ENCODE measurements around the gene SGCG.

SGCG gene

DNA sequence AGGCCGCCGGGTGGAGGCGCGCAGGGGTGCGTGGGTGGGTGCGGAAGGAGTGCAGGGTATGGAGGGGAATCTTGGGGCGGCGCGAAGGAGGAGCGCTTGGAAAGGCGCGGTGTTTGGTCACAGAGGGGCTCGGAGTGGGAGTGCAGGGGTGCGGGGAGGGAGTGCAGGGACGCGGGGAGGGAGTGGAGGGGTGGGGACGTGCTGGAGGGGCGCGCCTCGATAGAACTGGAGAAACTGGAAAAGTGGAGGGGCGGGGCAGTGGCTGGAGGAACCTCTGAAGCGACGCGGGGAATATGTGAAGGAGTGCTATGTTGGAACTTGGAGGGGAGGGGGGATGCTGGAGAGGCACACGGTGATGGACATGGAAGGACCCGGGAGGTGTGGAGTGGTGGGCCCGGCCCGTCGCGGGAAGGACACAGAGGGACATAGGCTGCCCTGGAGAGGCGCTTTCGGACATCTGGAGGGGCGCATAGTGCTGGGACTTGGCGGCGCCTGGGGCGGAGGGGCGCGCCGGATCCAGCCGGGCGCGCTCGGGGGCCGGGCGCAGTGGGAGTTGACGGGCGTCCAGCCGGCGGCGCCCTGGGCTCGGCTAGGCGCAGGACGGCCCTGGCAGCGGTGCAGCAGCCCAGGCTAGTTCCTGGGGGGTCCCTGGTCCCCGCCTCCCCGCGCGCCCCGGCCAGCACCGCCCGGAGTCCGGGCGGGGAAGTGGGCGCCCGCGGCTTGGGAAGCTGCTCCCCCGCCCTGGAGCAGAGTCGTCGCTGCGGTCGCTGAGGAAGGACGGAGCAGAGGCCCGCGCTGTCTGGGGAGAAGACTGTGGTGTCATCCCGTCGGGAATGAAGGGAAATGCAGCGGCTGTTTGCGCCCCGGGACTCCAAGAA lies 20.8 kb upstream of the SGCG start:
- Histone ChIP-seq H3K36me3 (ENCODE audit: control insufficient read depth, insufficient read depth, low read length, severe bottlenecking) (no peaks in the 10 kb centered on the region), H3K9me3 (ENCODE audit: control insufficient read depth, low read length) (no peaks in the 10 kb centered on the region), H3K9ac (ENCODE audit: low read length) (no peak overlapping the region), H3K4me3 (ENCODE audit: low read length) (peak overlapping the region; percentile 68), H3K4me1 (ENCODE audit: control insufficient read depth, insufficient read depth, low read length) (peaks cover 3% of the 10 kb centered on the region), H3K27me3 (replicated peaks; ENCODE audit: control insufficient read depth, insufficient read depth, low read length) (peaks cover 24% of the 10 kb centered on the region)
- no peak for DNase-seq (ENCODE audit: low read depth)

DNA sequence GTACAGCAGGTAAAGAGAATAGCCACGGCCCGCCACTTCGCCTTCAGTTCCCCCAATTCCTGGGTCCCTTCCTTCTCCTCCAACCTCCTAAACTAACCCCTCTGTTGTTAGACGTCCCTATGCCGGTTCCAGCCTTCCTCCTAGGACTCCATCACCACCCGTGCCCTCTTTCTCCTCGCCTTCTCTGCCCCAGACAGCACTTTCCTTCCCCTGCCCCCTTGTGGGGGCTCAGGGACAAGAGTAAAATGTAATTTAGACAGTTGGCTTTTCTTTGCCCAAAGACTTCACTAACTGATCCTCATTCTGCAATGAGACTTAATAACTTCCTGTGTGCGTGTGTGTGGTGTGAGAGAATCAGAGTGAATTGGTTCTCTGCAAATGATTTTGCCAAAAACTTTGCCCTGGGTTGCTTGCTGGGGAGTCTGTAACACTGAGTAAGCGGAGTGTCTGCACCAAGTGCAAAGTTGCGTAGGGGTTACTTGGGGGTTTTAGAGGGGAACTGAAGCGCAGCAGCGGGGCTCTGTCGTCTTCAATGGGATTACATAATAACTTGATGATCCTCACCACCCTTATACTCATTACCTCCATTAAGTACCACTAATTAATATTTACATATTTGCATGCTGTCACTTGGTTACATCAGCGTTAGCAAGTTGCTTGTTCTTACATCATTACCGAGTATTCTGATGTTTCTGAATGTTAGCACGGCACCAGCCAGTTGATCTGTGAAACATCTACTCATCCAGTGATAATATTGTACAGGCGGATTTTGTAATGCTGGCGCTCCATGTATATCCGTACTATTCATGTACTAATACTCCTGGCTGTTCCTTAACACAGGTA lies 19.9 kb upstream of the SGCG start:
- H3K9me3 ChIP-seq (ENCODE audit: control insufficient read depth, low read length), result peaks cover 1% of the 10 kb centered on the region
- H3K27me3 ChIP-seq (replicated peaks; ENCODE audit: control insufficient read depth, insufficient read depth, low read length), result peaks cover 24% of the 10 kb centered on the region
- DNase-seq (ENCODE audit: low read depth), result no peak

DNA sequence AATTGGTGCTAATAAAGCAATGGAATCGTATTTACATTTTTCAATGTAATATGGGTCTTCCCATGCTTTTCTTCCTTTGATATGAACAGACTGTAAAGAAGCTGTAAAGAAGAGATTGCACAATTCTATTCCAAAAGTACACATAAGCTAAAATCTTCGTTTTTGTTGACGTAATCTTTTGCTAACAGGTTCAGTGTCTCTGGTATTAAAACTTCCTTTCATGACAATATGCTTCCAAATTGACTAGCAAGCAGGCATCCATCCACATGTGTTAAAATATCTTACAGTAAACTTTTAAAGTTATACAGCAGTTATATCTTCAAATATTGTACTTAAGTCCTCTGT lies 19.3 kb upstream of the SGCG start:
- Histone ChIP-seq H3K4me1 (ENCODE audit: control insufficient read depth, insufficient read depth, low read length) (peaks cover 3% of the 10 kb centered on the region), H3K9me3 (ENCODE audit: control insufficient read depth, low read length) (peaks cover 3% of the 10 kb centered on the region), H3K27me3 (replicated peaks; ENCODE audit: control insufficient read depth, insufficient read depth, low read length) (peaks cover 24% of the 10 kb centered on the region), H3K9ac (ENCODE audit: low read length) (no peak overlapping the region), H3K36me3 (ENCODE audit: control insufficient read depth, insufficient read depth, low read length, severe bottlenecking) (no peaks in the 10 kb centered on the region), H3K4me3 (ENCODE audit: low read length) (no peak overlapping the region)
- no peak for DNase-seq (ENCODE audit: low read depth)

More for the DNA sequence above, 19.9 kb upstream of the SGCG start:
- Histone ChIP-seq H3K9ac (ENCODE audit: low read length) (no peak overlapping the region), H3K4me1 (ENCODE audit: control insufficient read depth, insufficient read depth, low read length) (peaks cover 3% of the 10 kb centered on the region), H3K4me3 (ENCODE audit: low read length) (peak overlapping the region; percentile 44), H3K36me3 (ENCODE audit: control insufficient read depth, insufficient read depth, low read length, severe bottlenecking) (no peaks in the 10 kb centered on the region)

DNA sequence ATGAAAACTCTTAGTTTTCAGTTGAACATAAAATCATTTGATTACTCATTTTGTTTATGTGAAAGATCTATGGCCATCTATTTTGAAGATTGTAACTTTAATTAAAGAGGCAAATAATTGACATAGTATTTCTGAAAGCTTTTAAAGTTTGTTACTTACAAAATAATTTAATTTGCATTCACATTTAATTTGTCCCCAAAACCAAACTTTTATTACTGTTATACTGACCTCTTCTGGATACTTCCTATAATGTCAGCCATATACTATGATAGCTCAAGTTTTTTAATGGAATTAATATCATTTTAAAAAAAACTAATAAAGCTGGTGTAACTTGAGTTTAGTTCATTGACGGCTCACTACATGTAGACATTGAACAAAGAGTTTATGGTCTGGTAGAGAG lies 4.9 kb upstream of the SGCG start:
- peak; percentile 46 for DNase-seq (ENCODE audit: low read depth)
- Histone ChIP-seq H3K4me3 (ENCODE audit: low read length) (no peak overlapping the region), H3K36me3 (ENCODE audit: control insufficient read depth, insufficient read depth, low read length, severe bottlenecking) (no peaks in the 10 kb centered on the region), H3K9ac (ENCODE audit: low read length) (no peak overlapping the region), H3K27me3 (replicated peaks; ENCODE audit: control insufficient read depth, insufficient read depth, low read length) (no peaks in the 10 kb centered on the region), H3K4me1 (ENCODE audit: control insufficient read depth, insufficient read depth, low read length) (peaks cover 7% of the 10 kb centered on the region), H3K9me3 (ENCODE audit: control insufficient read depth, low read length) (no peaks in the 10 kb centered on the region)

DNA sequence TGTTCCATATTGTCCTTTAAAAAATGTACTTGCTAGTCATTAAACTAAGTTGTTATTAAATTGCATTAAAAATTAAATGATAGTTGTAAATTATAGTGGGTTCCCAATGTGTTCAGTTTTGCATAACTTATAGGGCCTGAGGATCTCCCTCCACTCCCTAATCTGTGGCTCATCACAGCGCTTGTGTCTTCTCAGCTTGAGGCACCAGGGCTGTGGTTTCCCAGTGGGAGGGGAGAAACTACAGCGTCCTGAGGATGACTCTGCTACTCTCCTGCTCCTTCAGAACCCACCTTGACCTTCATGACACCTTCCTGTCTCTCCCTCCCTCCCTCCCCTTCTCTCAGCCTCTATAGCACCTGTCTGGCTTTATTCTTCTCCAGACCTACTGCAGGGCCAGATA lies 1.4 kb downstream of the SGCG start:
- peak overlapping the region; percentile 67 for H3K4me3 ChIP-seq (ENCODE audit: low read length)
- H3K36me3 ChIP-seq (ENCODE audit: control insufficient read depth, insufficient read depth, low read length, severe bottlenecking), result no peaks in the 10 kb centered on the region

DNA sequence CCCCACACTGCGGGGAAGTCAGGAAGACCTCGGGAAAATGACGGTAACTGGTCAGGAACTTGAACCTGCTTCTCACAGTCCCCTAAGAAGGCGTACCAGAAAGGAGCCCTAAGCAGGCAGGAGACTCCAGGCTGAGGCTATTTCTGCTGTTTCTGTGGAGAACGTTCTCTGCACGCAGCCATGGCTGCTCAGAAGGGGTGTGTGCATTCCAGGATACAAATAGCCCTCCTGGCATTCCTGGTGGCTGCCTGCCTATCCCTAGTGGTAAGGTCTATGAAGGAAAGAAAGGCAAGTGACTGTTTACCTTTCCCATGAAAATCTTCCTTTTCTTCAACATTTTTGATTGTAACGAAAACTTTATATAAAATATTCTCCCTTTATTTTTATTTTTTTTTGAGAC lies 2.5 kb downstream of the SGCG start:
- Histone ChIP-seq H3K9me3 (ENCODE audit: control insufficient read depth, low read length) (no peaks in the 10 kb centered on the region), H3K27me3 (replicated peaks; ENCODE audit: control insufficient read depth, insufficient read depth, low read length) (no peaks in the 10 kb centered on the region), H3K4me1 (ENCODE audit: control insufficient read depth, insufficient read depth, low read length) (peaks cover 14% of the 10 kb centered on the region), H3K9ac (ENCODE audit: low read length) (no peak overlapping the region), H3K4me3 (ENCODE audit: low read length) (no peak overlapping the region), H3K36me3 (ENCODE audit: control insufficient read depth, insufficient read depth, low read length, severe bottlenecking) (no peaks in the 10 kb centered on the region)
- no peak for DNase-seq (ENCODE audit: low read depth)

More for the DNA sequence above, 1.4 kb downstream of the SGCG start:
- no peaks in the 10 kb centered on the region for H3K27me3 ChIP-seq (replicated peaks; ENCODE audit: control insufficient read depth, insufficient read depth, low read length)
- no peaks in the 10 kb centered on the region for H3K9me3 ChIP-seq (ENCODE audit: control insufficient read depth, low read length)
- DNase-seq (ENCODE audit: low read depth), result no peak
- H3K9ac ChIP-seq (ENCODE audit: low read length), result no peak overlapping the region
- H3K4me1 ChIP-seq (ENCODE audit: control insufficient read depth, insufficient read depth, low read length), result peaks cover 14% of the 10 kb centered on the region

DNA sequence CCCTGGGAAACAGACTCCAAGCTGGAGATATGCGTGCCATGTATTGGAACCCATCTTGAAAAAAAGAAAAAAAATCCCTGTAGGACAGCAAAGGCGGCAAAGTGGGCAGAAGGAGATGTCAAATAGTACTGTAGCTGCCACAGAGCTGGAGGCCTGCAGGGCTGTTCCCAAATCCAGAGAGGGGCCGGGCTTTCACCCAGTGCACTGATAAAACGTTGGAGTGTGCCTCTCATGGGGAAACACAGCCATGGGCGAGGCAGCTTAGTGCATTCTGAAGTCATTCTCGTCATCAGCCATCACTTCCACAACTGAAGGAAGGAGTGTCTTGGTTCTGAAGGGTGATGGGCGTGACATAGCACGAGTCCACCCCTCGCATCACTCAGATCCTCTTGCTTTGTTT lies 4.8 kb downstream of the SGCG start:
- no peak overlapping the region for H3K9ac ChIP-seq (ENCODE audit: low read length)
- no peaks in the 10 kb centered on the region for H3K36me3 ChIP-seq (ENCODE audit: control insufficient read depth, insufficient read depth, low read length, severe bottlenecking)
- DNase-seq (ENCODE audit: low read depth), result no peak
- H3K27me3 ChIP-seq (replicated peaks; ENCODE audit: control insufficient read depth, insufficient read depth, low read length), result no peaks in the 10 kb centered on the region
- peaks cover 10% of the 10 kb centered on the region for H3K4me1 ChIP-seq (ENCODE audit: control insufficient read depth, insufficient read depth, low read length)
- no peak overlapping the region for H3K4me3 ChIP-seq (ENCODE audit: low read length)
- no peaks in the 10 kb centered on the region for H3K9me3 ChIP-seq (ENCODE audit: control insufficient read depth, low read length)

DNA sequence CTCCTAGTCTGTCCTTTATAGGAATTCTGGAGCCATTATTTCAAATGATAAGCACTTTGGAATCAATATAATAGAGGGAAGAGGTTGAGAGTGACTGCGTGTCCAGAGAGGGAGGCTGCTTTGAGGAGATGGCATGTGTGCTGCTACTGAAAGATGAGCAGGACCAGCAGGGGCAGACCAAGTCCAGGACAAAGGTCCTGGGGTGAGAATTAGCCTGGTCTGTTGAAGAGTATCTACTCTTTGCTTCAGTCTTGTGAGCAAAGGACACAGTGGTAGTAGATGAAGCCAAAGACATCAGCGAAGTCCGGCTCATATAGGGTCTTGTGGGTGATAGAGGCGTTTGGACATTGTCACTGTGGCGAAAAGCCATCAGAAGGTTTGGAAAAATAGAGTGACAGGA lies 21.1 kb downstream of the SGCG start:
- no peak for DNase-seq (ENCODE audit: low read depth)
- Histone ChIP-seq H3K9me3 (ENCODE audit: control insufficient read depth, low read length) (peaks cover 3% of the 10 kb centered on the region), H3K4me1 (ENCODE audit: control insufficient read depth, insufficient read depth, low read length) (peaks cover 7% of the 10 kb centered on the region)

DNA sequence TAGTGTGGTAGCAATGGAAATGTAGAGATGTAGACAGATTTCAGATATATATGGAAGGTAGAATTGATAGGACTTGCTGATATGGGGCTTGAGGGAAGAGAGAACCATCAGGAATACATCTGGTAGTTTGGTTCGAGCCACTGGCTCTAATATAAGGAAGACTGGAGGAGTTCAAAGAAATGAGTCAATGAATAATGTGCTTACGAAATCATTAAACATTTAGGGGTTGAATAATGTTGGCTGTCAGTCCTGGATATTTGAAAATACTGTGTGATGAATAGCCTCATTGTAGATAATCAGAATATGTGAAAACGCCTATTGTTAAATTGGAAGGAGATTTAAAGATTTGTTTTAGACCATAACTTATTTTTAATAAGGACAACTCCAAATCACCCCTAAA lies 21.6 kb downstream of the SGCG start:
- Histone ChIP-seq H3K27me3 (replicated peaks; ENCODE audit: control insufficient read depth, insufficient read depth, low read length) (no peaks in the 10 kb centered on the region), H3K9me3 (ENCODE audit: control insufficient read depth, low read length) (peaks cover 6% of the 10 kb centered on the region), H3K4me3 (ENCODE audit: low read length) (no peak overlapping the region), H3K36me3 (ENCODE audit: control insufficient read depth, insufficient read depth, low read length, severe bottlenecking) (no peaks in the 10 kb centered on the region), H3K9ac (ENCODE audit: low read length) (no peak overlapping the region), H3K4me1 (ENCODE audit: control insufficient read depth, insufficient read depth, low read length) (peaks cover 7% of the 10 kb centered on the region)
- no peak for DNase-seq (ENCODE audit: low read depth)

More for the DNA sequence above, 21.1 kb downstream of the SGCG start:
- Histone ChIP-seq H3K9ac (ENCODE audit: low read length) (no peak overlapping the region), H3K27me3 (replicated peaks; ENCODE audit: control insufficient read depth, insufficient read depth, low read length) (no peaks in the 10 kb centered on the region), H3K36me3 (ENCODE audit: control insufficient read depth, insufficient read depth, low read length, severe bottlenecking) (no peaks in the 10 kb centered on the region), H3K4me3 (ENCODE audit: low read length) (no peak overlapping the region)

DNA sequence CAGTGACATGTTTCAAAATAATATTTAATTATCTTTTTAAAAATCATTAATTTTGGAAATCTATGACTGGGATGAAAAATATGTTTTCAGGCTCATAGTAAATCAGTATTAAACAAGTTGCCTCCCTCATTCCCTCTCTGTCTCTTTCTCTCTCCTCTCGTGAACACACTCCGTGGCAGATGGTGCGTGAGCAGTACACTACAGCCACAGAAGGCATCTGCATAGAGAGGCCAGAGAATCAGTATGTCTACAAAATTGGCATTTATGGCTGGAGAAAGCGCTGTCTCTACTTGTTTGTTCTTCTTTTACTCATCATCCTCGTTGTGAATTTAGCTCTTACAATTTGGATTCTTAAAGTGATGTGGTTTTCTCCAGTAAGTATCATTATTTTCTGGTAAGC lies 22.7 kb downstream of the SGCG start:
- Histone ChIP-seq H3K4me1 (ENCODE audit: control insufficient read depth, insufficient read depth, low read length) (peaks cover 7% of the 10 kb centered on the region), H3K27me3 (replicated peaks; ENCODE audit: control insufficient read depth, insufficient read depth, low read length) (no peaks in the 10 kb centered on the region), H3K9ac (ENCODE audit: low read length) (no peak overlapping the region), H3K36me3 (ENCODE audit: control insufficient read depth, insufficient read depth, low read length, severe bottlenecking) (no peaks in the 10 kb centered on the region), H3K9me3 (ENCODE audit: control insufficient read depth, low read length) (peaks cover 6% of the 10 kb centered on the region), H3K4me3 (ENCODE audit: low read length) (no peak overlapping the region)
- DNase-seq (ENCODE audit: low read depth), result no peak

DNA sequence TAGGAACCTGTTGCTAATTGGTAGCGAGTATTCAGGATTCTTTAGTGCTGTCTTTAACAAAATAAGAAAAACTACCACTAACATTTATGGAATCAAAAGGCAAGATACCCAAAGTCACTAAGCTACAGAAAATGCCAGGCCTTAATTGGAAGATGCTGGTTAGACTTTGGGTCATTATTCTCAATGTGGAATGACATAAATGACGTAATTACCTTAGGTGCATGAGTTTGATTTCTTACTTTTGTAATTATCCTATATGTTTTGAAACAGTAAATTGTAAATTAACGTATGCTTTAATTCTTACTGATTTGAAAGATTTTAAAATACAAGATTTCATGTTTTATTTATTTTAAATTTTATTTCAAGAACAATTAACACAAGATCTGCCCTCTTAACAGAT lies 25.0 kb downstream of the SGCG start:
- no peaks in the 10 kb centered on the region for H3K27me3 ChIP-seq (replicated peaks; ENCODE audit: control insufficient read depth, insufficient read depth, low read length)
- no peak for DNase-seq (ENCODE audit: low read depth)
- no peak overlapping the region for H3K4me3 ChIP-seq (ENCODE audit: low read length)
- H3K9me3 ChIP-seq (ENCODE audit: control insufficient read depth, low read length), result peaks cover 6% of the 10 kb centered on the region
- H3K36me3 ChIP-seq (ENCODE audit: control insufficient read depth, insufficient read depth, low read length, severe bottlenecking), result no peaks in the 10 kb centered on the region
- H3K4me1 ChIP-seq (ENCODE audit: control insufficient read depth, insufficient read depth, low read length), result peaks cover 7% of the 10 kb centered on the region
- H3K9ac ChIP-seq (ENCODE audit: low read length), result no peak overlapping the region

All from adipocyte (in vitro differentiated cells).